ENCODE measurements around the gene EFNA1. TPM values are rescaled to one million over a fixed set of nuclear protein-coding genes. Genes with fewer than 3 reads are reported as not detected.
A peak's percentile ranks its signal among the peaks of the same experiment; 100 is the strongest.

EFNA1 gene
- total and polyA plus RNA-seq, 2 of the 13 experiments (the other 11 are each of a cell fraction or from before 2014, with no cell fraction given) = 81.8 to 874 TPM

GRCh38 chr1:155135415-155136028 lies 7.8 kb downstream of the EFNA1 start, which contains the start of gene SLC50A1 (continued):
- 0 out of 4 replicates have a peak, but pooled peaks of 1 of the 2 experiments have one; percentile 36 for TF ChIP-seq ATF4 (CRISPR knock-in tag; IDR thresholded peaks at IDR 0.05)
- TF ChIP-seq ZBTB21 (CRISPR knock-in tag; IDR thresholded peaks at IDR 0.05) = no peak
- TF ChIP-seq, protein P1, sequence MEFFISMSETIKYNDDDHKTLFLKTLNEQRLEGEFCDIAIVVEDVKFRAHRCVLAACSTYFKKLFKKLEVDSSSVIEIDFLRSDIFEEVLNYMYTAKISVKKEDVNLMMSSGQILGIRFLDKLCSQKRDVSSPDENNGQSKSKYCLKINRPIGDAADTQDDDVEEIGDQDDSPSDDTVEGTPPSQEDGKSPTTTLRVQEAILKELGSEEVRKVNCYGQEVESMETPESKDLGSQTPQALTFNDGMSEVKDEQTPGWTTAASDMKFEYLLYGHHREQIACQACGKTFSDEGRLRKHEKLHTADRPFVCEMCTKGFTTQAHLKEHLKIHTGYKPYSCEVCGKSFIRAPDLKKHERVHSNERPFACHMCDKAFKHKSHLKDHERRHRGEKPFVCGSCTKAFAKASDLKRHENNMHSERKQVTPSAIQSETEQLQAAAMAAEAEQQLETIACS (CRISPR knock-in tag; IDR thresholded peaks at IDR 0.05) = no peak
- TF ChIP-seq, protein P2, sequence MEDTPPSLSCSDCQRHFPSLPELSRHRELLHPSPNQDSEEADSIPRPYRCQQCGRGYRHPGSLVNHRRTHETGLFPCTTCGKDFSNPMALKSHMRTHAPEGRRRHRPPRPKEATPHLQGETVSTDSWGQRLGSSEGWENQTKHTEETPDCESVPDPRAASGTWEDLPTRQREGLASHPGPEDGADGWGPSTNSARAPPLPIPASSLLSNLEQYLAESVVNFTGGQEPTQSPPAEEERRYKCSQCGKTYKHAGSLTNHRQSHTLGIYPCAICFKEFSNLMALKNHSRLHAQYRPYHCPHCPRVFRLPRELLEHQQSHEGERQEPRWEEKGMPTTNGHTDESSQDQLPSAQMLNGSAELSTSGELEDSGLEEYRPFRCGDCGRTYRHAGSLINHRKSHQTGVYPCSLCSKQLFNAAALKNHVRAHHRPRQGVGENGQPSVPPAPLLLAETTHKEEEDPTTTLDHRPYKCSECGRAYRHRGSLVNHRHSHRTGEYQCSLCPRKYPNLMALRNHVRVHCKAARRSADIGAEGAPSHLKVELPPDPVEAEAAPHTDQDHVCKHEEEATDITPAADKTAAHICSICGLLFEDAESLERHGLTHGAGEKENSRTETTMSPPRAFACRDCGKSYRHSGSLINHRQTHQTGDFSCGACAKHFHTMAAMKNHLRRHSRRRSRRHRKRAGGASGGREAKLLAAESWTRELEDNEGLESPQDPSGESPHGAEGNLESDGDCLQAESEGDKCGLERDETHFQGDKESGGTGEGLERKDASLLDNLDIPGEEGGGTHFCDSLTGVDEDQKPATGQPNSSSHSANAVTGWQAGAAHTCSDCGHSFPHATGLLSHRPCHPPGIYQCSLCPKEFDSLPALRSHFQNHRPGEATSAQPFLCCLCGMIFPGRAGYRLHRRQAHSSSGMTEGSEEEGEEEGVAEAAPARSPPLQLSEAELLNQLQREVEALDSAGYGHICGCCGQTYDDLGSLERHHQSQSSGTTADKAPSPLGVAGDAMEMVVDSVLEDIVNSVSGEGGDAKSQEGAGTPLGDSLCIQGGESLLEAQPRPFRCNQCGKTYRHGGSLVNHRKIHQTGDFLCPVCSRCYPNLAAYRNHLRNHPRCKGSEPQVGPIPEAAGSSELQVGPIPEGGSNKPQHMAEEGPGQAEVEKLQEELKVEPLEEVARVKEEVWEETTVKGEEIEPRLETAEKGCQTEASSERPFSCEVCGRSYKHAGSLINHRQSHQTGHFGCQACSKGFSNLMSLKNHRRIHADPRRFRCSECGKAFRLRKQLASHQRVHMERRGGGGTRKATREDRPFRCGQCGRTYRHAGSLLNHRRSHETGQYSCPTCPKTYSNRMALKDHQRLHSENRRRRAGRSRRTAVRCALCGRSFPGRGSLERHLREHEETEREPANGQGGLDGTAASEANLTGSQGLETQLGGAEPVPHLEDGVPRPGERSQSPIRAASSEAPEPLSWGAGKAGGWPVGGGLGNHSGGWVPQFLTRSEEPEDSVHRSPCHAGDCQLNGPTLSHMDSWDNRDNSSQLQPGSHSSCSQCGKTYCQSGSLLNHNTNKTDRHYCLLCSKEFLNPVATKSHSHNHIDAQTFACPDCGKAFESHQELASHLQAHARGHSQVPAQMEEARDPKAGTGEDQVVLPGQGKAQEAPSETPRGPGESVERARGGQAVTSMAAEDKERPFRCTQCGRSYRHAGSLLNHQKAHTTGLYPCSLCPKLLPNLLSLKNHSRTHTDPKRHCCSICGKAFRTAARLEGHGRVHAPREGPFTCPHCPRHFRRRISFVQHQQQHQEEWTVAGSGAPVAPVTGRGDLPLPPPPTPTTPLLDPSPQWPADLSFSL (CRISPR knock-in tag; IDR thresholded peaks at IDR 0.05) = no peak
- TF ChIP-seq ZKSCAN8 (CRISPR knock-in tag; IDR thresholded peaks at IDR 0.05; ENCODE audit: borderline replicate concordance) = peak; percentile 29; the same call in 1 of the 2 replicates
- no peak for TF ChIP-seq GFI1 (CRISPR knock-in tag; IDR thresholded peaks at IDR 0.05; ENCODE audit: borderline replicate concordance)
- TF ChIP-seq ZNF264 (CRISPR knock-in tag; IDR thresholded peaks at IDR 0.05) = peak; percentile 62; the same call in 1 of the 2 replicates
- TF ChIP-seq ZNF841 (CRISPR knock-in tag; IDR thresholded peaks at IDR 0.05; ENCODE audit: borderline replicate concordance) = peak; percentile 74; the same call in 1 of the 2 replicates
- TF ChIP-seq ZNF704 (CRISPR knock-in tag; IDR thresholded peaks at IDR 0.05; ENCODE audit: borderline replicate concordance) = no peak
- peak; percentile 48; the same call in 1 of the 2 replicates for TF ChIP-seq CHD2 (IDR thresholded peaks at IDR 0.05; ENCODE audit: low read depth, low read length)
- TF ChIP-seq ZFP37 (CRISPR knock-in tag; IDR thresholded peaks at IDR 0.05; ENCODE audit: borderline replicate concordance) = no peak; the same call in 1 of the 2 replicates
- TF ChIP-seq MTERF4 (CRISPR knock-in tag; IDR thresholded peaks at IDR 0.05) = no peak
- TF ChIP-seq IKZF1 (IDR thresholded peaks at IDR 0.05) = no peak
- 0 out of 2 replicates have a peak, but pooled peaks have one; percentile 41 for TF ChIP-seq SMAD9 (CRISPR knock-in tag; IDR thresholded peaks at IDR 0.05)
- TF ChIP-seq CSRNP1 (CRISPR knock-in tag; IDR thresholded peaks at IDR 0.05) = 0 out of 2 replicates have a peak, but pooled peaks have one; percentile 15

All from HepG2 (cell line).